Loucy (cell line): ENCODE data around the gene BBS4.

Experiments used
- H2AFZ ChIP-seq: fragments of 200-600 bp; sonication (generic); 2 replicates; pipeline ENCODE4 v1.6.0; 2016; ENCODE audit warnings: antibody characterized with exemption, mild to moderate bottlenecking, low read length, moderate library complexity
- H3F3A ChIP-seq: fragments of 200-600 bp; 2 replicates; pipeline ENCODE4 v1.6.0; 2016; ENCODE audit warnings: antibody characterized with exemption, low read depth, mild to moderate bottlenecking
- H3K27me3 ChIP-seq: fragments of 200-600 bp; sonication (generic); 2 replicates; pipeline ENCODE4 v1.6.1; 2014; ENCODE audit warnings: low read length, mild to moderate bottlenecking; ENCODE audit not compliant: insufficient read depth, poor library complexity, severe bottlenecking
- H3K36me3 ChIP-seq: fragments of 200-600 bp; sonication (generic); 2 replicates; pipeline ENCODE4 v1.6.1; 2016; ENCODE audit warnings: low read length; ENCODE audit not compliant: insufficient read depth
- H3K4me1 ChIP-seq: fragments of 200-600 bp; sonication (generic); 2 replicates; pipeline ENCODE4 v1.5.1; 2014; ENCODE audit warnings: low read length, mild to moderate bottlenecking; ENCODE audit not compliant: insufficient read depth, poor library complexity, severe bottlenecking
- H3K4me2 ChIP-seq: fragments of 200-600 bp; sonication (generic); 2 replicates; pipeline ENCODE4 v1.6.0; 2014; ENCODE audit warnings: antibody characterized with exemption, low read length, low read depth, mild to moderate bottlenecking; ENCODE audit not compliant: poor library complexity, severe bottlenecking
- H3K4me3 ChIP-seq: fragments of 200-600 bp; sonication (generic); 2 replicates; pipeline ENCODE4 v1.5.1; 2014; ENCODE audit warnings: low read length, mild to moderate bottlenecking, mixed read lengths; ENCODE audit not compliant: poor library complexity, severe bottlenecking
- H3K79me2 ChIP-seq: fragments of 200-600 bp; sonication (generic); 2 replicates; pipeline ENCODE4 v1.6.1; 2014; ENCODE audit warnings: low read length; ENCODE audit not compliant: insufficient read depth
- H3K9ac ChIP-seq: fragments of 200-600 bp; sonication (generic); 2 replicates; pipeline ENCODE4 v1.6.0; 2014; ENCODE audit warnings: mild to moderate bottlenecking, low read depth, low read length, moderate library complexity; ENCODE audit not compliant: poor library complexity, severe bottlenecking
- H3K9me2 ChIP-seq: fragments of 200-600 bp; sonication (generic); replicated peaks from 2 replicates; pipeline ENCODE4 v1.6.1; 2016; ENCODE audit warnings: low read depth, low read length, mixed read lengths
- H3K9me3 ChIP-seq: fragments of 200-600 bp; sonication (generic); 2 replicates; pipeline ENCODE4 v1.6.1; 2014; ENCODE audit warnings: mild to moderate bottlenecking, antibody characterized with exemption, low read length, low read depth; ENCODE audit not compliant: insufficient read depth
- H4K20me1 ChIP-seq: fragments of 200-600 bp; sonication (generic); 2 replicates; pipeline ENCODE4 v1.6.0; 2014; ENCODE audit warnings: antibody characterized with exemption, low read length, mild to moderate bottlenecking; ENCODE audit not compliant: insufficient read depth, poor library complexity, severe bottlenecking
- CTCF ChIP-seq: fragments of 200-600 bp; sonication (generic); conservative IDR thresholded peaks from 2 replicates; pipeline ENCODE4 v1.5.1; 2014; ENCODE audit warnings: mild to moderate bottlenecking, antibody characterized with exemption, low read length
- EZH2phosphoT487 ChIP-seq: fragments of 200-600 bp; IDR thresholded peaks from 2 replicates; pipeline ENCODE4 v1.6.1; 2018; ENCODE audit warnings: antibody characterized with exemption, mild to moderate bottlenecking, moderate library complexity, borderline replicate concordance

Gene BBS4

GRCh38 chr15:72782274-72783003 is 96.4 kb downstream of the BBS4 start:
- no peaks in the 10 kb centered on the region for H3K27me3 ChIP-seq
- no peaks in the 10 kb centered on the region for H3K36me3 ChIP-seq
- no peaks in the 10 kb centered on the region for H3K9me2 ChIP-seq
- H3K9me3 ChIP-seq: no peaks in the 10 kb centered on the region
- H3K79me2 ChIP-seq: peaks cover 58% of the 10 kb centered on the region
- H3K4me2 ChIP-seq: peak overlapping the region; percentile 76
- peaks cover 25% of the 10 kb centered on the region for H4K20me1 ChIP-seq
- H3K4me3 ChIP-seq: peak overlapping the region; percentile 88
- TF ChIP-seq CTCF (no peak), EZH2phosphoT487 (no peak)
- no peaks in the 10 kb centered on the region for H3F3A ChIP-seq
- peak overlapping the region; percentile 84 for H3K9ac ChIP-seq
- 0 out of 2 replicates have a peak overlapping the region, but pooled peaks have one; percentile 80 for H2AFZ ChIP-seq
- peaks cover 41% of the 10 kb centered on the region for H3K4me1 ChIP-seq

- H3K4me1 ChIP-seq: peaks cover 41% of the 10 kb centered on the region
- H3K4me3 ChIP-seq: peak overlapping the region; percentile 88
- H2AFZ ChIP-seq: peak overlapping the region; percentile 80
- H3K27me3 ChIP-seq: no peaks in the 10 kb centered on the region
- H3K9me2 ChIP-seq: no peaks in the 10 kb centered on the region
- no peaks in the 10 kb centered on the region for H3K36me3 ChIP-seq
- no peaks in the 10 kb centered on the region for H3K9me3 ChIP-seq
- no peaks in the 10 kb centered on the region for H3F3A ChIP-seq
- peak overlapping the region; percentile 84 for H3K9ac ChIP-seq
- no peak for TF ChIP-seq EZH2phosphoT487
- TF ChIP-seq CTCF: no peak
- H3K79me2 ChIP-seq: peaks cover 52% of the 10 kb centered on the region
- peaks cover 25% of the 10 kb centered on the region for H4K20me1 ChIP-seq
- peak overlapping the region; percentile 76 for H3K4me2 ChIP-seq
Observed at GRCh38 chr15:72783004-72783639, 97.1 kb downstream of the BBS4 start.

GRCh38 chr15:72783640-72784455 is 97.8 kb downstream of the BBS4 start, which contains the start of gene ADPGK:
TSS of gene ADPGK (minus strand) at chr15:72783758. CDS start at chr15:72783691, 67 bp downstream.
- Histone ChIP-seq H3K4me1 (peaks cover 35% of the 10 kb centered on the region), H3F3A (no peaks in the 10 kb centered on the region), H3K9me3 (no peaks in the 10 kb centered on the region), H3K36me3 (no peaks in the 10 kb centered on the region), H3K79me2 (peaks cover 44% of the 10 kb centered on the region), H2AFZ (peak within 1 kb of the TSS; percentile 91), H3K4me3 (peak within 1 kb of the TSS; percentile 88), H3K9ac (peak within 1 kb of the TSS; percentile 84), H3K9me2 (no peaks in the 10 kb centered on the region), H3K27me3 (no peaks in the 10 kb centered on the region), H4K20me1 (peaks cover 25% of the 10 kb centered on the region), H3K4me2 (peak within 1 kb of the TSS; percentile 77)
- TF ChIP-seq EZH2phosphoT487 (no peak), CTCF (peak; percentile 74)
